Right atrium auricular region (tissue), 2 donors: ENCODE measurements around the gene GIGYF2. TPM values are rescaled to one million over a fixed set of nuclear protein-coding genes. Genes with fewer than 3 reads are reported as not detected.

ENCODE experiments used
- DNase-seq: peaks from one replicate; pipeline ENCODE4 v3.0.0-alpha.2; 2019; ENCODE audit warnings: low spot score
- H3K27ac ChIP-seq, 2 donors: fragments of 200-600 bp; sonication (generic); 1 replicate in 1 of 2; 2 replicates in 1 of 2; pipeline ENCODE4 v1.5.1; 2016 to 2019
- H3K27me3 ChIP-seq, 2 donors: fragments of 200-600 bp; sonication (generic); one replicate each; pipeline versions ENCODE4 v1.5.1 to v1.6.0; 2017 to 2019
- H3K36me3 ChIP-seq: fragments of 200-600 bp; sonication (generic); one replicate; pipeline ENCODE4 v1.5.1; 2016
- H3K4me1 ChIP-seq, 2 donors: fragments of 200-600 bp; sonication (generic); one replicate each; pipeline versions ENCODE4 v1.5.1 to v1.6.0; 2017 to 2019
- H3K4me3 ChIP-seq, 2 donors: fragments of 200-600 bp; sonication (generic); 1 replicate in 1 of 2; 2 replicates in 1 of 2; pipeline ENCODE4 v1.5.1; 2017 to 2019; ENCODE audit warnings: mild to moderate bottlenecking in 1 of 2, moderate library complexity in 1 of 2
- H3K9me3 ChIP-seq, 2 donors: fragments of 200-600 bp; sonication (generic); one replicate each; pipeline ENCODE4 v1.5.1; 2019
- total RNA-seq, 2 donors: library from RNA; depleted of rRNA; stranded (reverse); fragments of >200 nt; gene quantifications; one replicate each; pipeline ENCODE4 v1.1.0, GENCODE V29; 2016
- TF ChIP-seq, protein P1 (sequence below), 2 donors: fragments of 200-600 bp; sonication (generic); IDR thresholded peaks; one replicate each; pipeline ENCODE4 v1.5.1; 2019; ENCODE audit warnings: antibody characterized with exemption in 2 of 2

The GIGYF2 gene
- total RNA-seq, 2 donors from 2014 or later, result 48.4 to 57.1 TPM

DNA sequence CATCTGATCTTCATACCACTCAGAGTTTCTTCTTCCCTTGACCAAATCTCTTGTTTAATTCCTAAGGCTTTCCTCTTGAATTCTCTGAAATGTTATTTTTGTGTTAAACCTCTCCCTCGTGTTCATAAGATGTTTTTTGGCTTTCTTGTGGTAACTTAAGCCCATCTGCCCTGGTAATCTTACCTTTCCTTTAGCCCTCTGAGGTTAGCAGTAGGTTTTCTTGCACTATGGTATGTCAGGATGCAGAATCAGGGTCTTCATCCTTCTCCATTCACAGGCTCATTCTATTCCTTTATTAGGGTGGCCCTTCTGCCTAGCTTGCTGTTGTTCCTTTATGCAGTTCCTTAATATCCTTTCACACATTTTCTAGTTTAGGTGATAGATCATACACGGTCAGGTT lies 24.1 kb downstream of the GIGYF2 start:
- Histone ChIP-seq H3K4me3 (no peak overlapping the region), H3K27me3 (no peaks in the 10 kb centered on the region), H3K9me3 (no peaks in the 10 kb centered on the region), H3K27ac (no peak overlapping the region), H3K36me3 (peaks cover 19% of the 10 kb centered on the region), H3K4me1 (peaks cover 0 to 15% of the 10 kb centered on the region in 2 donors)
- TF ChIP-seq, protein P1, sequence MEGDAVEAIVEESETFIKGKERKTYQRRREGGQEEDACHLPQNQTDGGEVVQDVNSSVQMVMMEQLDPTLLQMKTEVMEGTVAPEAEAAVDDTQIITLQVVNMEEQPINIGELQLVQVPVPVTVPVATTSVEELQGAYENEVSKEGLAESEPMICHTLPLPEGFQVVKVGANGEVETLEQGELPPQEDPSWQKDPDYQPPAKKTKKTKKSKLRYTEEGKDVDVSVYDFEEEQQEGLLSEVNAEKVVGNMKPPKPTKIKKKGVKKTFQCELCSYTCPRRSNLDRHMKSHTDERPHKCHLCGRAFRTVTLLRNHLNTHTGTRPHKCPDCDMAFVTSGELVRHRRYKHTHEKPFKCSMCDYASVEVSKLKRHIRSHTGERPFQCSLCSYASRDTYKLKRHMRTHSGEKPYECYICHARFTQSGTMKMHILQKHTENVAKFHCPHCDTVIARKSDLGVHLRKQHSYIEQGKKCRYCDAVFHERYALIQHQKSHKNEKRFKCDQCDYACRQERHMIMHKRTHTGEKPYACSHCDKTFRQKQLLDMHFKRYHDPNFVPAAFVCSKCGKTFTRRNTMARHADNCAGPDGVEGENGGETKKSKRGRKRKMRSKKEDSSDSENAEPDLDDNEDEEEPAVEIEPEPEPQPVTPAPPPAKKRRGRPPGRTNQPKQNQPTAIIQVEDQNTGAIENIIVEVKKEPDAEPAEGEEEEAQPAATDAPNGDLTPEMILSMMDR (IDR thresholded peaks at IDR 0.05), result no peak
- DNase-seq, result no peak

DNA sequence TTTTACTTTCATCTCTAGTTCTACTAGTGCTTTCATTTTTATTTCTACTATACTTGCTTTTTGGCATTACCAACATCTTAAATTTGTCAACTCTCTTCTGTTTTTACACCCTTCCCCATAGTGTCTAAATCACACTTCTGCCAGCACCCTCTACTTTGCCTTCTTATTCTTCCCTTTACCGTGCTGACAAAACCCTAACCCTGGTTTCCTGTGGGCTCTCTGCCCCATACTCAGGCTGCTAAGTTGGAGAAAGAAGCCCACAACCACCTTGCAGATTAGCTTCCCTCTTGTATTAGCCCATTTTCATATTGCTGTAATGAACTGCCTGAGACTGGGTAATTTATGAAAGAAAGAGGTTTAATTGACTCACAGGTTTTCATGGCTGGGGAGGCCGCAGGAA lies 24.8 kb downstream of the GIGYF2 start:
- DNase-seq, result no peak
- TF ChIP-seq, protein P1 (IDR thresholded peaks at IDR 0.05), result no peak
- no peaks in the 10 kb centered on the region for H3K9me3 ChIP-seq
- H3K4me3 ChIP-seq, result no peak overlapping the region
- no peak overlapping the region for H3K27ac ChIP-seq
- peaks cover 0 to 15% of the 10 kb centered on the region in 2 donors for H3K4me1 ChIP-seq
- peaks cover 17% of the 10 kb centered on the region for H3K36me3 ChIP-seq
- H3K27me3 ChIP-seq, result no peaks in the 10 kb centered on the region

DNA sequence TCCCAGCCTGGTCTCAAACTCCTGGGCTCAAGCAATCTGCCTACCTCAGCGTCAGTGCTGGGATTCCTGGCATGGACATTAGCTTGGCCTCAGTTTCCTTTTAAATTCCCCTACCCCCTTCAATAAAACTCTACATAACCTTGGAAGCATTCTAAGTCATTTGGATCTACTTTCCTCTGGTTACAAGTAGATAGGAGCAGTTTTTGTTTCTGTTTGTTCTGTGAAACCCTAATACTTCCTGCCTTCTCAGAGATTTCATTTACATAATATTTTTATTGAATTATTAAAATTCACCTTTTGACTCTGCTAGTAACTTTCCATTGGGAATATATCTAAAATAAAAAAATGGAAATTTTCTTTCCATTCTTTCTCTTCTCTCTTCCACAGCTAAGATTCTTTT lies 25.9 kb downstream of the GIGYF2 start:
- Histone ChIP-seq H3K36me3 (peaks cover 22% of the 10 kb centered on the region), H3K27me3 (no peaks in the 10 kb centered on the region)

DNA sequence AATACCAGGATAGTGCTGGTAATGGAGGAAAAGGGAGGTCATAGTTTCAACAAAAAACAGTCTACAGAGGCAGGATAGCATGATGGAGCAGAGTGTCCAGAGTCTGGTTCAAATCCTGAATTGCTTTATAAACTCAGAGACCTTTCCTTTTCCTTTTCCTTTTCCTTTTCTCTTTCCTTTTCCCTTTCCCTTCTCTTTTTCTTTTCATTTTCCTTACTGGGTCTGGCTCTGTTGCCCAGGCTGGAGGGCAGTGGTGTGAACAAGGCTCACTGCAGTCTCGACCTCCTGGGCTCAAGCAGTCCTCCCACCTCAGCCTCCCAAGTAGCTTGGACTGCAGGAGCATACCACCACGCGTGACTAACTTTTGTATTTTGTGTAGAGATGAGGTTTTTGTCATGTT lies 31.7 kb downstream of the GIGYF2 start:
- Histone ChIP-seq H3K36me3 (peaks cover 30% of the 10 kb centered on the region), H3K4me3 (no peak overlapping the region), H3K9me3 (no peaks in the 10 kb centered on the region), H3K27me3 (no peaks in the 10 kb centered on the region), H3K4me1 (no peaks in the 10 kb centered on the region), H3K27ac (no peak overlapping the region)
- no peak for DNase-seq
- TF ChIP-seq, protein P1 (IDR thresholded peaks at IDR 0.05), result no peak

More for the DNA sequence above, 25.9 kb downstream of the GIGYF2 start:
- no peak overlapping the region for H3K4me3 ChIP-seq
- no peak overlapping the region for H3K27ac ChIP-seq
- H3K4me1 ChIP-seq, result peaks cover 0 to 15% of the 10 kb centered on the region in 2 donors
- DNase-seq, result no peak
- TF ChIP-seq, protein P1 (IDR thresholded peaks at IDR 0.05), result no peak
- no peaks in the 10 kb centered on the region for H3K9me3 ChIP-seq

DNA sequence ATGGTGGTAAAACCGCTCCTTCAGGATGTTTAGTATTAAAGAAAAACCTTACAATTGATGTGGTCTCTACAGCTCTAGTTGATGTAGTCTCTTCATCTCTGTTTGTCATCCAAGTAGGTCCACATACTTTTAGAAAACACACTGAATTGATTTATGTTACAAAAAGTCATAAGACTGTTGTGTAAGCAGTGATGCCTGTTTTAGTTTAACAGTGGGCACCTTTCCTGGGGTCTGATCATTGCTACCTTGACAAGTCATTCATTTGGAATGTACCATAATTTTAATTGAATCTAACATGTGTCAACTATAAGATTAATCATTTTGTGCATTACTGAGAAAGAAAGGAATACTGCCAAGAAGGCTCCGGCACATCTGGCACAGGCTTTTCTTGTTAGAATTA lies 34.3 kb downstream of the GIGYF2 start:
- Histone ChIP-seq H3K4me3 (no peak overlapping the region), H3K27ac (no peak overlapping the region), H3K27me3 (no peaks in the 10 kb centered on the region), H3K4me1 (no peaks in the 10 kb centered on the region), H3K36me3 (peaks cover 34% of the 10 kb centered on the region), H3K9me3 (no peaks in the 10 kb centered on the region)
- DNase-seq, result no peak
- TF ChIP-seq, protein P1 (IDR thresholded peaks at IDR 0.05), result no peak

DNA sequence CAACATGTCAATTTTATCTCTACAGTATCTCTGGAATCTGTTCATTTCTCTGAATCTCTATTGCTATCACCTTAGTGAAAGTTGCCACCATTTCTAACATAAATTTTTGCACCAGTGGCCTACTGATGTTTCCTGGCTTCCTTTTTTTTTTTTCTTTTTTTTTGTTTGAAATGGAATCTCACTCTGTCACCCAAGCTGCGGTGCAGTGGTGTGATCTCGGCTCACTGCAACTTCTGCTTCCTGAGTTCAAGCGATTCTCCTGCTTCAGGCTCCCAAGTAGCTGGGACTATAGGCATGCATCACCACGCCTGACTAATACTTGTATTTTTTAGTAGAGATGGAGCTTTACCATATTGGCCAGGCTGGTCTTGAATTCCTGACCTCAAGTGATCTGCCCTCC lies 44.2 kb downstream of the GIGYF2 start:
- Histone ChIP-seq H3K36me3 (peaks cover 9% of the 10 kb centered on the region), H3K27ac (no peak overlapping the region), H3K9me3 (no peaks in the 10 kb centered on the region), H3K4me1 (no peaks in the 10 kb centered on the region), H3K4me3 (no peak overlapping the region), H3K27me3 (no peaks in the 10 kb centered on the region)
- TF ChIP-seq, protein P1 (IDR thresholded peaks at IDR 0.05), result no peak
- no peak for DNase-seq
